Cardiac fibroblast (primary cell): ENCODE measurements around the gene SHMT2.

Experiments used
- DNase-seq, 2 donors: peaks; one replicate each; pipeline versions ENCODE4 v3.0.0 to v3.0.0-alpha.2; 2010; ENCODE audit warnings: low read depth in 2 of 2
- H3K4me3 ChIP-seq, 2 donors: replicated peaks in 1 of 2; 1 replicate in 1 of 2; 2 replicates in 1 of 2; pipeline ENCODE4 v1.5.1; 2011; ENCODE audit warnings: low read depth in 2 of 2, low read length in 2 of 2, mild to moderate bottlenecking in 2 of 2, moderate library complexity in 1 of 2
- TF ChIP-seq, protein P1 (sequence below): IDR thresholded peaks from one replicate; pipeline ENCODE4 v1.5.1; 2011; ENCODE audit warnings: low read depth, mild to moderate bottlenecking, low read length, inconsistent platforms

The SHMT2 gene

DNA sequence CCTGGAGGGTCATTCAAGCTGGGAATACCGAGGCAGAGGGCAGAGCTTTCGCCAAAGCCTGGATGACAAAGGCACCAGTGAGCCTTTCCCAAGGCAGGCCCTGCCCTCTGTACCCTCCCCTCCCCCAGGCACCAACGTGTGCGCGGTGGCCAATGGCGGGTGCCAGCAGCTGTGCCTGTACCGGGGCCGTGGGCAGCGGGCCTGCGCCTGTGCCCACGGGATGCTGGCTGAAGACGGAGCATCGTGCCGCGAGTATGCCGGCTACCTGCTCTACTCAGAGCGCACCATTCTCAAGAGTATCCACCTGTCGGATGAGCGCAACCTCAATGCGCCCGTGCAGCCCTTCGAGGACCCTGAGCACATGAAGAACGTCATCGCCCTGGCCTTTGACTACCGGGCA is 44.1 kb upstream of the SHMT2 start:
- DNase-seq: no peak
- TF ChIP-seq, protein P1, sequence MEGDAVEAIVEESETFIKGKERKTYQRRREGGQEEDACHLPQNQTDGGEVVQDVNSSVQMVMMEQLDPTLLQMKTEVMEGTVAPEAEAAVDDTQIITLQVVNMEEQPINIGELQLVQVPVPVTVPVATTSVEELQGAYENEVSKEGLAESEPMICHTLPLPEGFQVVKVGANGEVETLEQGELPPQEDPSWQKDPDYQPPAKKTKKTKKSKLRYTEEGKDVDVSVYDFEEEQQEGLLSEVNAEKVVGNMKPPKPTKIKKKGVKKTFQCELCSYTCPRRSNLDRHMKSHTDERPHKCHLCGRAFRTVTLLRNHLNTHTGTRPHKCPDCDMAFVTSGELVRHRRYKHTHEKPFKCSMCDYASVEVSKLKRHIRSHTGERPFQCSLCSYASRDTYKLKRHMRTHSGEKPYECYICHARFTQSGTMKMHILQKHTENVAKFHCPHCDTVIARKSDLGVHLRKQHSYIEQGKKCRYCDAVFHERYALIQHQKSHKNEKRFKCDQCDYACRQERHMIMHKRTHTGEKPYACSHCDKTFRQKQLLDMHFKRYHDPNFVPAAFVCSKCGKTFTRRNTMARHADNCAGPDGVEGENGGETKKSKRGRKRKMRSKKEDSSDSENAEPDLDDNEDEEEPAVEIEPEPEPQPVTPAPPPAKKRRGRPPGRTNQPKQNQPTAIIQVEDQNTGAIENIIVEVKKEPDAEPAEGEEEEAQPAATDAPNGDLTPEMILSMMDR: no peak
- H3K4me3 ChIP-seq: no peak overlapping the region

DNA sequence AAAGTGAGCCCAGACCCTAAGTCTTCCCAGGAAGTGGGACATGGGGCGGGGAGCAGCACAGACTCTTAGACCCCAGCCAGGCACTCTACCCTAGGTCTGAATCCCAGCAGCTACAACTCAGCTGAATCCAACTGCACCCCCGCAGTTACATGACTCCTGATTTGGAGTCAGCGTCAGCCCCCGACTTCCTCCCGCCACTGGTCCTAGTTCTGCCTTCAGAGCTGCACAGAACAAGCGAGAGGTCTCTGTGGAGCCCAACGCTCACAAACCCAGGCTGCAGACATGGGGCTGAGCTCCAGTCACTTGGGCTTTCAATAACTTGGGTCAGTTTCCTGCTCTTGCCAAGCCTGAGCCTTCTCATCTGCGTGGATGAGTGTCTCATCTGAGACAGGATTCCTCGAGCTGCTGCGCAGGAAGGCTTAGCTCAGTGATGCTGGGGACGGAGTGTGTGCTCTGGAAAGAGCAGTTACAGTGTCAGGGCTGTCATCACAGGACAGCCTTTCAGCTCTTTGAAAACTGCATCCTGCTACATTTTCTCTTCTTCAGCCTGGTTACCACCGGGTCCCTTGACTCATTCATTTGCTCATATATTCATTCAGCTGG is 43.5 kb upstream of the SHMT2 start:
- DNase-seq: no peak
- TF ChIP-seq, protein P1: no peak
- no peak overlapping the region for H3K4me3 ChIP-seq

DNA sequence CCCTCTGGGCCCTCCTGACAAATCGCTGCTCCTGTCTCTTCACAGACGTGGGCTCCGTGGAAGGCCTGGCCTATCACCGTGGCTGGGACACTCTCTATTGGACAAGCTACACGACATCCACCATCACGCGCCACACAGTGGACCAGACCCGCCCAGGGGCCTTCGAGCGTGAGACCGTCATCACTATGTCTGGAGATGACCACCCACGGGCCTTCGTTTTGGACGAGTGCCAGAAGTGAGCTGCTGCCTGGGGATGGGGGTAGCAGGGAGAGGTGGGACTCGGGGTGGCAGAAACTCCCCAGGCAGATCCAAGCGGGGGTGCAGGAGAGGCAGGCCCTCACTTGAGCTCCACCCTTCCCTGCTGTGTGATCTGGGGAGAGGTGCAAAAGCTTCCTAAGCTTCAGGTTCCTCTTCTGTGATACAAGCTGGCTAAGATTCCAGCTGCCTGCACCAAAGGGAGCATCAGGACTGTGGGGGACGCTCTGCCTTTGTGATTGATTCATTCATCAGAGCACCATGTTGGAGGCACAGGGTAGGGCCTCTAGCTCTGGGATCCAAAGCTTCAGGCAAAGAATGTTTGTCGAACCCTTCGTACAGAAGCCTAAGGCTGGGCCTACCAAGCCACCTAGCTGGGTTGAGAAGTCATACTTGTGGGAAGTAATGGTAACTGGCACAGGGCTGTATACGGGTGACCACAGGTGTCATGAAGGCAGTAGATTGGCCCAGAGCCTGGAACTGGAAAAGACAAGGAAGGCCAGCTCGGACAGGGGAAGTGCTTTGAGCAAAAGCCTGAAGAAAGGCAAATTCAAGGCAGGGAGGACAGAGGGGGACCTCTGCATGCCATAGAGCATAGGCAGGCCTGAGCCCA is 42.1 kb upstream of the SHMT2 start:
- no peak for DNase-seq
- H3K4me3 ChIP-seq: no peak overlapping the region
- TF ChIP-seq, protein P1: no peak

DNA sequence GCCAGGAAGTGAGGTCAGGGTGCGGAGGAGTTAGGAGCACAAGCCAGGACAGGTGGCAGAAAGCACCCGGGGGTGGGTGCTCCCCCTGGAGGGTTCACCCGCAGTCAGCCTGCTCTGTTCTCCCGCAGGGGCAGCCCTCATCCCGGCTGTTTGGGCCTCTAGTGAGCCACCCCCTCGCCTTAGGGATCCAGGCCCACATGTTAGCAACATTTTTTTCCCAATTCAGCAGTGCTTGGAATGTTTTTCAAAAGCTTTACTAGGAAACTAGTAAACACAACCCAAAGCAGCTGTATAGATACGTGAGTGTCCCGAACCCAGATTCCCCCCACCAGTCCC is 41.5 kb upstream of the SHMT2 start:
- TF ChIP-seq, protein P1: no peak
- DNase-seq: no peak
- no peak overlapping the region for H3K4me3 ChIP-seq

DNA sequence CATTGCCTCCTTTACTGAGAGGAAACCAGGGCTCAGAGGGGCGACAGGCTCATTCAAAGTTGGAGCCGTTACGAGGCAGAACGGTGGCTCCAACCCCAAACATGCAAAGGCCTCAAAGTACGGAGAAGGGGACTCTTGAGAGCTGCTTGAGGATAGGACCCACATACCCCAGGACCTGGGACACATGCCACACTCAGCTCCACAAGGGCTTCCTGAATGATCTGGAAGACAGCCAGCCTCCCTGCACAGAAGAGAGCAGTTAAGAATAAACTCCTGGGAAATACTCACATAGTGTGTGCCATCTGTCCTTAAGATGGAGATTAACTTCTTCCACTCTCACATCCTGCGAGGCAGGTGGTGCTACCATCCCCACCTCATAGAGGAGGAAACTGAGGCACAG is 39.5 kb upstream of the SHMT2 start:
- no peak overlapping the region for H3K4me3 ChIP-seq
- DNase-seq: peak; percentile 27 to 65
- TF ChIP-seq, protein P1: no peak

DNA sequence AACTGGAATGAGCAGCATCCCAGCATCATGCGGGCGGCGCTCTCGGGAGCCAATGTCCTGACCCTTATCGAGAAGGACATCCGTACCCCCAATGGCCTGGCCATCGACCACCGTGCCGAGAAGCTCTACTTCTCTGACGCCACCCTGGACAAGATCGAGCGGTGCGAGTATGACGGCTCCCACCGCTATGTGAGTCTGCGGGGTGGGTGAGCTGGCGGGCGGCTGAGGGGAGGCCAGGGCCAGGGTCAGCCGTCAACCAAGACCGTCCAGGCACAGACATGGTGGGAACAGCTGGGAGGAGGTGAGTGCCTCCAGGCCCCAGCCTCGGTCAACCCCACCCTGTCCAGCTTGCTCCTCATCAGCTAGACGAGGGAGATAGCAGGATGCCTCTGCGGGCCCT is 38.7 kb upstream of the SHMT2 start:
- H3K4me3 ChIP-seq: no peak overlapping the region
- TF ChIP-seq, protein P1: no peak
- DNase-seq: no peak
